ENCODE data around the gene UBE2L5.

UBE2L5 gene

DNA sequence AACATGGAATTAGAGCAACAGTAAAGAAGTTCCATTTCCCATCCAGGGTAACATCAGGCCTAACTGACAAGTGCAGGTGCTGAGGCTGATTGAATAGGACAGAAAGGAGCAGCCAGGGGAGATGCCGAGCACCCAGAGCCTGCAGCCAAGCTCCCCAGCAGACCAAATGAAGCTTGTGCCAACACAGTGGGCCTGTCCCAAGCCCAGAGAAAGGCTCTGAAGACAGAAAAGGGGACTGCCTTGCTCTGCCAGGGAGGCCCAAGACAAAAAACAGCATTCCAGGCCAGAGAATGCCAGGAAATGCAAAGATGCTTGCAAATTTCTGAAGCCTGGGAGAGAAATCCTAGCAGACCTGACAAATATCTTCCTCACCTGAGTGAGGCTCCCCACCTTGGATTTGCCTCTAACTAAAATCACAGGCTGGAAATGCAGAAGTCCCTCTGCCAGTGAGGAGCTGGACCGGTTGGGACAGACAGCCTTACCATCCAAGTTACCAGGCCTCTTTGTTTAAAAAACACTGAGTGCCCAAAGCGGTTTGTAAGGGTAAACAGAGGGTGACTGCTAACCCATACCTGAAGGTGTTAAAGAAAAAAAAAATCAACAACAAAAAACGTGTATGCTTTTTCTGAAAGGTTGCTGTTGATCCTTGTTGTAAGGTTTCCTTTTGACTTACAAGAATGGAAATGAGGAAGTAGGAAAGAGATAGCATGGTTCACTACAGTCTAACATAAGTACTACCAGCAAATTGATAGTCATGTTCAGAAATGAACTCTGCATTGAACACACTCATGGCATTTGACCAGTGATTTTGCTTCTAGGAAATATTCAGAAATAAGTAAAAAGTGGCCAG is 55.3 kb downstream of the UBE2L5 start:
- no peak for DNase-seq

All from T-helper 2 cell (primary cell).